ENCODE measurements around the gene PLXNA4. TPM values are rescaled to one million over a fixed set of nuclear protein-coding genes. Genes with fewer than 3 reads are reported as not detected.

PLXNA4 gene
- polyA plus RNA-seq, 2 of the 4 experiments (the other 2 are of a cell fraction), result 0.12 to 0.34 TPM

DNA sequence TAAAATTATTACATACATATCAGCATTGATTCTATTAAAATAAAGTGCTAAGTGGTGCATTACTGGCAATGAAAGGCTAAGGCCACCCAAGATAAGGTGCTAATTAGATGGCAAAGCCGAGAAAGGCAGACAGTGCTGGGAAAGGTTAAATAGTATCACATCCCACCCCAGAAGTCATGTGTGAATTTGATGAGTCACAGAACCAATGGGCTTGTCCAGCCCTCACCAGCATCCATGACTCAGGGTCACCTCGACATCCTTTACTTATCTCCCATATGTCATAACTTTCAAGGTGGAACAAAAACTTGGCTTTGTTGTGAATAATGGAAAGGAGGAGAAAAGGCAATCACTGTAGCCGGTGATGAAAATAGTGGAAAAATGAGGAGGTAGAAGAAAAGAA is 459.1 kb downstream of the PLXNA4 start:
- Histone ChIP-seq H3K27ac (peak overlapping the region; percentile 81 to 86), H3K4me3 (no peak overlapping the region), H3K4me1 (peaks cover 43% of the 10 kb centered on the region), H3K4me2 (peak overlapping the region; percentile 66), H3K9me3 (no peaks in the 10 kb centered on the region)
- ChIA-PET POLR2A (interaction anchor here (1.2 kb wide), 2 partner anchors 22 to 135 kb away, joined by 3 to 4 read pairs; no protein-coding TSS in a partner anchor), CTCF (interaction anchor here (0.7 to 1.0 kb wide), 3 partner anchors 28 to 172 kb away, joined by 3 read pairs; no protein-coding TSS in a partner anchor)
- 3% methylated on average over 3 of the region's 3 CpGs for WGBS (ENCODE audit: missing lambda C conversion rate)
- DNase-seq (ENCODE audit: low read depth in 1 of 2, low spot score in 1 of 2) (peak; percentile 83 to 97), ATAC-seq (peak; percentile 87 to 89), FAIRE-seq (peak; percentile 95)
- TF ChIP-seq TFCP2L1 (CRISPR knock-in tag; IDR thresholded peaks at IDR 0.05), result no peak
- TF ChIP-seq MAFK (IDR thresholded peaks at IDR 0.05; ENCODE audit: partially characterized antibody), result peak; percentile 94
- TF ChIP-seq NFE2L2 (conservative IDR thresholded peaks at IDR 0.05; ENCODE audit: low read length), result peak; percentile 80
- TF ChIP-seq FOSL2 (IDR thresholded peaks at IDR 0.05), result peak; percentile 75
- peak; percentile 94 for TF ChIP-seq FOSL2 (CRISPR knock-in tag; IDR thresholded peaks at IDR 0.05)
- TF ChIP-seq, protein P1, sequence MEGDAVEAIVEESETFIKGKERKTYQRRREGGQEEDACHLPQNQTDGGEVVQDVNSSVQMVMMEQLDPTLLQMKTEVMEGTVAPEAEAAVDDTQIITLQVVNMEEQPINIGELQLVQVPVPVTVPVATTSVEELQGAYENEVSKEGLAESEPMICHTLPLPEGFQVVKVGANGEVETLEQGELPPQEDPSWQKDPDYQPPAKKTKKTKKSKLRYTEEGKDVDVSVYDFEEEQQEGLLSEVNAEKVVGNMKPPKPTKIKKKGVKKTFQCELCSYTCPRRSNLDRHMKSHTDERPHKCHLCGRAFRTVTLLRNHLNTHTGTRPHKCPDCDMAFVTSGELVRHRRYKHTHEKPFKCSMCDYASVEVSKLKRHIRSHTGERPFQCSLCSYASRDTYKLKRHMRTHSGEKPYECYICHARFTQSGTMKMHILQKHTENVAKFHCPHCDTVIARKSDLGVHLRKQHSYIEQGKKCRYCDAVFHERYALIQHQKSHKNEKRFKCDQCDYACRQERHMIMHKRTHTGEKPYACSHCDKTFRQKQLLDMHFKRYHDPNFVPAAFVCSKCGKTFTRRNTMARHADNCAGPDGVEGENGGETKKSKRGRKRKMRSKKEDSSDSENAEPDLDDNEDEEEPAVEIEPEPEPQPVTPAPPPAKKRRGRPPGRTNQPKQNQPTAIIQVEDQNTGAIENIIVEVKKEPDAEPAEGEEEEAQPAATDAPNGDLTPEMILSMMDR (IDR thresholded peaks at IDR 0.05), result no peak
- TF ChIP-seq JUNB (IDR thresholded peaks at IDR 0.05), result peak; percentile 88
- TF ChIP-seq EP300 (IDR thresholded peaks at IDR 0.05), result peak; percentile 33 to 49; a peak in 2 of 5 replicates
- TF ChIP-seq, protein P2, sequence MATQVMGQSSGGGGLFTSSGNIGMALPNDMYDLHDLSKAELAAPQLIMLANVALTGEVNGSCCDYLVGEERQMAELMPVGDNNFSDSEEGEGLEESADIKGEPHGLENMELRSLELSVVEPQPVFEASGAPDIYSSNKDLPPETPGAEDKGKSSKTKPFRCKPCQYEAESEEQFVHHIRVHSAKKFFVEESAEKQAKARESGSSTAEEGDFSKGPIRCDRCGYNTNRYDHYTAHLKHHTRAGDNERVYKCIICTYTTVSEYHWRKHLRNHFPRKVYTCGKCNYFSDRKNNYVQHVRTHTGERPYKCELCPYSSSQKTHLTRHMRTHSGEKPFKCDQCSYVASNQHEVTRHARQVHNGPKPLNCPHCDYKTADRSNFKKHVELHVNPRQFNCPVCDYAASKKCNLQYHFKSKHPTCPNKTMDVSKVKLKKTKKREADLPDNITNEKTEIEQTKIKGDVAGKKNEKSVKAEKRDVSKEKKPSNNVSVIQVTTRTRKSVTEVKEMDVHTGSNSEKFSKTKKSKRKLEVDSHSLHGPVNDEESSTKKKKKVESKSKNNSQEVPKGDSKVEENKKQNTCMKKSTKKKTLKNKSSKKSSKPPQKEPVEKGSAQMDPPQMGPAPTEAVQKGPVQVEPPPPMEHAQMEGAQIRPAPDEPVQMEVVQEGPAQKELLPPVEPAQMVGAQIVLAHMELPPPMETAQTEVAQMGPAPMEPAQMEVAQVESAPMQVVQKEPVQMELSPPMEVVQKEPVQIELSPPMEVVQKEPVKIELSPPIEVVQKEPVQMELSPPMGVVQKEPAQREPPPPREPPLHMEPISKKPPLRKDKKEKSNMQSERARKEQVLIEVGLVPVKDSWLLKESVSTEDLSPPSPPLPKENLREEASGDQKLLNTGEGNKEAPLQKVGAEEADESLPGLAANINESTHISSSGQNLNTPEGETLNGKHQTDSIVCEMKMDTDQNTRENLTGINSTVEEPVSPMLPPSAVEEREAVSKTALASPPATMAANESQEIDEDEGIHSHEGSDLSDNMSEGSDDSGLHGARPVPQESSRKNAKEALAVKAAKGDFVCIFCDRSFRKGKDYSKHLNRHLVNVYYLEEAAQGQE (IDR thresholded peaks at IDR 0.05), result no peak
- TF ChIP-seq, protein P3, sequence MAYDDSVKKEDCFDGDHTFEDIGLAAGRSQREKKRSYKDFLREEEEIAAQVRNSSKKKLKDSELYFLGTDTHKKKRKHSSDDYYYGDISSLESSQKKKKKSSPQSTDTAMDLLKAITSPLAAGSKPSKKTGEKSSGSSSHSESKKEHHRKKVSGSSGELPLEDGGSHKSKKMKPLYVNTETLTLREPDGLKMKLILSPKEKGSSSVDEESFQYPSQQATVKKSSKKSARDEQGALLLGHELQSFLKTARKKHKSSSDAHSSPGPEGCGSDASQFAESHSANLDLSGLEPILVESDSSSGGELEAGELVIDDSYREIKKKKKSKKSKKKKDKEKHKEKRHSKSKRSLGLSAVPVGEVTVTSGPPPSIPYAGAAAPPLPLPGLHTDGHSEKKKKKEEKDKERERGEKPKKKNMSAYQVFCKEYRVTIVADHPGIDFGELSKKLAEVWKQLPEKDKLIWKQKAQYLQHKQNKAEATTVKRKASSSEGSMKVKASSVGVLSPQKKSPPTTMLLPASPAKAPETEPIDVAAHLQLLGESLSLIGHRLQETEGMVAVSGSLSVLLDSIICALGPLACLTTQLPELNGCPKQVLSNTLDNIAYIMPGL (CRISPR knock-in tag; IDR thresholded peaks at IDR 0.05; ENCODE audit: borderline replicate concordance), result no peak
- TF ChIP-seq, protein P4, sequence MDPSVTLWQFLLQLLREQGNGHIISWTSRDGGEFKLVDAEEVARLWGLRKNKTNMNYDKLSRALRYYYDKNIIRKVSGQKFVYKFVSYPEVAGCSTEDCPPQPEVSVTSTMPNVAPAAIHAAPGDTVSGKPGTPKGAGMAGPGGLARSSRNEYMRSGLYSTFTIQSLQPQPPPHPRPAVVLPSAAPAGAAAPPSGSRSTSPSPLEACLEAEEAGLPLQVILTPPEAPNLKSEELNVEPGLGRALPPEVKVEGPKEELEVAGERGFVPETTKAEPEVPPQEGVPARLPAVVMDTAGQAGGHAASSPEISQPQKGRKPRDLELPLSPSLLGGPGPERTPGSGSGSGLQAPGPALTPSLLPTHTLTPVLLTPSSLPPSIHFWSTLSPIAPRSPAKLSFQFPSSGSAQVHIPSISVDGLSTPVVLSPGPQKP (IDR thresholded peaks at IDR 0.05; ENCODE audit: low read depth, low read length), result no peak
- TF ChIP-seq, protein P5, sequence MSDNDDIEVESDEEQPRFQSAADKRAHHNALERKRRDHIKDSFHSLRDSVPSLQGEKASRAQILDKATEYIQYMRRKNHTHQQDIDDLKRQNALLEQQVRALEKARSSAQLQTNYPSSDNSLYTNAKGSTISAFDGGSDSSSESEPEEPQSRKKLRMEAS (IDR thresholded peaks at IDR 0.05), result peak; percentile 71
- TF ChIP-seq POLR2AphosphoS2 (conservative IDR thresholded peaks at IDR 0.05; ENCODE audit: low read length), result no peak
- no peak for TF ChIP-seq RFX5 (IDR thresholded peaks at IDR 0.05)
- TF ChIP-seq NPAS2 (CRISPR knock-in tag; IDR thresholded peaks at IDR 0.05; ENCODE audit: borderline replicate concordance), result no peak
- TF ChIP-seq GATA3 (IDR thresholded peaks at IDR 0.05; ENCODE audit: borderline replicate concordance), result peak; percentile 82
- TF ChIP-seq HOXA7 (CRISPR knock-in tag; IDR thresholded peaks at IDR 0.05), result no peak
- TF ChIP-seq EHMT2 (IDR thresholded peaks at IDR 0.05; ENCODE audit: low read depth), result no peak
- TF ChIP-seq HDAC2 (IDR thresholded peaks at IDR 0.05), result no peak
- no peak for TF ChIP-seq RCOR1 (IDR thresholded peaks at IDR 0.05; ENCODE audit: low read depth, low read length)
- no peak for TF ChIP-seq SREBF2 (IDR thresholded peaks at IDR 0.05)
- TF ChIP-seq NR3C1 (IDR thresholded peaks at IDR 0.05), result no peak
- TF ChIP-seq RARB (CRISPR knock-in tag; IDR thresholded peaks at IDR 0.05), result no peak
- TF ChIP-seq, protein P6, sequence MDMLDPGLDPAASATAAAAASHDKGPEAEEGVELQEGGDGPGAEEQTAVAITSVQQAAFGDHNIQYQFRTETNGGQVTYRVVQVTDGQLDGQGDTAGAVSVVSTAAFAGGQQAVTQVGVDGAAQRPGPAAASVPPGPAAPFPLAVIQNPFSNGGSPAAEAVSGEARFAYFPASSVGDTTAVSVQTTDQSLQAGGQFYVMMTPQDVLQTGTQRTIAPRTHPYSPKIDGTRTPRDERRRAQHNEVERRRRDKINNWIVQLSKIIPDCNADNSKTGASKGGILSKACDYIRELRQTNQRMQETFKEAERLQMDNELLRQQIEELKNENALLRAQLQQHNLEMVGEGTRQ (IDR thresholded peaks at IDR 0.05), result 0 out of 2 replicates have a peak, but pooled peaks have one; percentile 22
- TF ChIP-seq HOXB5 (CRISPR knock-in tag; IDR thresholded peaks at IDR 0.05), result 0 out of 2 replicates have a peak, but pooled peaks have one; percentile 35
- TF ChIP-seq SMC3 (IDR thresholded peaks at IDR 0.05), result peak; percentile 20; the same call in 1 of the 3 replicates
- TF ChIP-seq EHF (CRISPR knock-in tag; IDR thresholded peaks at IDR 0.05), result no peak
- TF ChIP-seq CEBPB (IDR thresholded peaks at IDR 0.05), result peak in 1 of 2 experiments; percentile 39; a peak in 1 of 4 replicates
- TF ChIP-seq CHD4 (IDR thresholded peaks at IDR 0.05; ENCODE audit: borderline replicate concordance), result no peak
- TF ChIP-seq, protein P7, sequence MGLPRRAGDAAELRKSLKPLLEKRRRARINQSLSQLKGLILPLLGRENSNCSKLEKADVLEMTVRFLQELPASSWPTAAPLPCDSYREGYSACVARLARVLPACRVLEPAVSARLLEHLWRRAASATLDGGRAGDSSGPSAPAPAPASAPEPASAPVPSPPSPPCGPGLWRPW (IDR thresholded peaks at IDR 0.05), result no peak
- TF ChIP-seq ESRRA (IDR thresholded peaks at IDR 0.05; ENCODE audit: borderline replicate concordance, low read length), result no peak
- peak in 1 of 2 experiments; percentile 17; a peak in 1 of 5 replicates for TF ChIP-seq RAD21 (conservative IDR thresholded peaks at IDR 0.05 in 1 of 2, IDR thresholded peaks at IDR 0.05 in 1 of 2)
- TF ChIP-seq KDM1A (IDR thresholded peaks at IDR 0.05; ENCODE audit: low read depth), result no peak

Data from A549 (cell line).